GM19438 (cell line): ENCODE results near the gene RAB3D.
A peak's percentile ranks its signal among the peaks of the same experiment; 100 is the strongest.
"Not testable (repeated sequence)": the region's sequence is repeated elsewhere in the genome, so short reads cannot be mapped to it uniquely, and the experiment has no call there.

Experiments used
- ATAC-seq: cut with Tn5 transposase; IDR thresholded peaks from one replicate; pipeline ENCODE4 v1.9.1; 2021; ENCODE audit warnings: low read depth; ENCODE audit not compliant: unreplicated experiment

Gene RAB3D

DNA sequence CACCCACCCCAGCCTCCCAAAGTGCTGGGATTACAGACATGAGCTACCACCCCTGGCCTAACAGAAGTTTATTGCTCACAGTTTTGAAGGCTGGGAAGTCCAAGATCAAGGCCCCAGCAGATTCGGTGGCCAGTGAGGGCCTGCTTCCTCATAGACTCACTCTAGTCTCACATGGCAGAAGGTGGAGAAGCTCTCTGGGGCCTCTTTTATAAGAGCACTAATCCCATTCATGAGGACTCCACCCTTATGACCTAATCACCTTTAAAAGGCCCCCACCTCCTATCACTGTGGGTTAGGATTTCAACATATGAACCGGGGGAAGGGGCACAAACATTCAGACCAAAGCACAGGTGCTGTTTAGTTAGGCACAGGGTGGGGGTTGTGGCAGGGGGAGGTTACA, 28.1 kb upstream of the RAB3D start:
- ATAC-seq = no peak

- ATAC-seq = no peak
These were observed 26.2 kb upstream of the RAB3D start for GRCh38 chr19:11365557-11366117.

DNA sequence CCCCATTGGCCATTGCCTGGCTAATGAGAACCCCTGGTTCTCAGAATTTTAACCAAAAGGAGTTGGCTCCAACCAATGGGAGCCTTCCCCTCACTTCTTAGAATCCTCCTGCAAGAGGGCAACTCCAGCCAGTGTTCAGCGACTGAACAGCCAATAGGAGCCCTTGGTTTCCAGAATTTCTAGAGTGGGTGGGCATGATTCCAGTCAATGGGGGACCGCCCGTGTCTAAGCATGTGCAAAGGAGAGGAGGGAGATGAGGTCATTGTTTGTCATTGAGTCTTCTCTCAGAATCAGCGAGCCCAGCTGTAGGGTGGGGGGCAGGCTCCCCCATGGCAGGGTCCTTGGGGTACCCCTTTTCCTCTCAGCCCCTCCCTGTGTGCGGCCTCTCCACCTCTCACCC, 25.5 kb upstream of the RAB3D start:
- no peak for ATAC-seq

DNA sequence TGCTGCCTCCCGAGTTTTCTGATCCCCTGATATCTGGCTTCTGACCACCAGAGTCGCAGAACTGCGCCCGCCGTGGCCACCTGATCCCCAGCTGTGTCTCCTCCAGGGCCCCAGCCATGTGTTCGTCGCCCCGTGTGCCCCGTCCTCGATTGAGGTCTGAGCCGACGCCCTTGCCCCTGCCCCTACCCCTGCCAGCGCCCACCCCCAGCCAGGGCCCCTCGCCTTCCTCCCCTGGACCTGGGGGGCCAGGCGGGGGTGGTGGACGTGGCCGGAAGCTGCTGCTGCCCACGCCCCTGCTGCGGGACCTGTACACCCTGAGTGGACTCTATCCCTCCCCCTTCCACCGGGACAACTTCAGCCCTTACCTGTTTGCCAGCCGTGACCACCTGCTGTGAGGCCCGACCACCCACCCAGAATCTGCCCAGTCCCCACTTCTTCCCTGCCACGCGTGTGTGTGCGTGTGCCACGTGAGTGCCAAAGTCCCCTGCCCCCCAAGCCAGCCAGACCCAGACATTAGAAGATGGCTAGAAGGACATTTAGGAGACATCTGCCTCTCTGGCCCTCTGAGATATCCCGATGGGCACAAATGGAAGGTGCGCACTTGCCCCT, 24.9 kb upstream of the RAB3D start:
- no peak for ATAC-seq

DNA sequence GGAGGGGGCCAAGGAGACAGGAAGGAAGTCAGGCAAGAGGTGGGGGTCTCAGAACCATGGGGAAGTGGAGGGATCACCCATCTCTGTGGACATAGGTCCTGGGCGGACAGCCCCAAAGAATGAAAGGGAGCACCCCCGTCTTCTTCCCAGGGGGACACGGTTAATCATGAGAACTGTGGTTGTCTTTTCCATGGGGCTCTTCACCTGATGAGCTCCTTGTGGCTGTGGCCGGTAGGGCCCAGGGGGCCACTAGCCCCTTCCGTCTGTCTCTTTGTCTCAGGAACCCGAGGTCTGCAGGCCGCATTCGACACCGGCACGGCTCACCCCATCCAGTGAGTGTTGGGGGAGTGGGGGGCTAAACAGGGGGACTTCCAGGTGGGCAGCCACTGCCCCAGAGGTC, 24.4 kb upstream of the RAB3D start:
- ATAC-seq = no peak

- ATAC-seq = no peak
These were observed 22.6 kb upstream of the RAB3D start for GRCh38 chr19:11361771-11362731.

DNA sequence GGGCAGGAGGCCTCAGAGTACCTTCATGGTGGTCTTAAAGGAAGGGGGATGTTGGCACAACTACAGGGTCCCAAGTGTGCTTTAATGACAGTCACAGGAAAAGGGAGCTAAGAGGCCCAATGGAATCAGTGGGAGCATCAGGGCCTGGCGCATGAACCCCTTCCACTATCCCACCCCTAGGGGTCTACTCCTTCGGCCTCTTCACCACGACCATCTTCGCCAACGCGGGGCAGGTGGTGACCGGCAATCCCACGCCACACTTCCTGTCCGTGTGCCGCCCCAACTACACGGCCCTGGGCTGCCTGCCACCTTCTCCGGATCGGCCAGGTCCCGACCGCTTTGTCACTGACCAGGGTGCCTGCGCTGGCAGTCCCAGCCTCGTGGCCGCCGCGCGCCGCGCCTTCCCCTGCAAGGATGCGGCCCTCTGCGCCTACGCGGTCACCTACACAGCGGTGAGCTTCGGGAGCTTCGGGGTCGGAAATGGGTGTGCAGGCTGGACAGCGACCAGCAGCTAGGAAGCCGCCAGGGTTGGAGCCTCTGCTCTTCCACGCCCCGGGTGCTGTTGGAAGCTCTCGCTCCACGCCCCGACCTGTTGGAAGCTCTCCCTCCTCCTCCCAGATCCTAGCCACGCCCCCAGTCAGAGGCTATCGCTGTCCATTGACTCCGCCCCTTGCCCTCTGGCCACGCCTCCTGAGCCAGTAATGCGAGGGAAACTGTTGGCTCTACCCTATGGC, 21.7 kb upstream of the RAB3D start:
- ATAC-seq = no peak

DNA sequence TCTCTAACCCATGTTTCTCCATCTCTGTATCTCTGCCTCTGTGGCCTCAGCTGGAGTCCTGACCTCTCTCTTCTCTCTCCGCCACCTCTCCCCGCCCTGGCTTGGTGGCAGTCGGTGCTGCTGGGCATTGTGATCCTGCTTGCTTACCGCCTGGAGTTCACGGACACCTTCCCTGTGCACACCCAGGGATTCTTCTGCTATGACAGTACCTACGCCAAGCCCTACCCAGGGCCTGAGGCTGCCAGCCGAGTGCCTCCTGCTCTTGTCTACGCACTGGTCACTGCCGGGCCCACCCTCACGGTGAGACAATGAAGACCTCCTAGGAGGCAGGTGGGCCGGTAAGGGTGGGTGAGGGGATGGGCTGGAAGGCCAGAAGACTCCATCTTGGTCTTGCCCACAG, 20.0 kb upstream of the RAB3D start:
- no peak for ATAC-seq

DNA sequence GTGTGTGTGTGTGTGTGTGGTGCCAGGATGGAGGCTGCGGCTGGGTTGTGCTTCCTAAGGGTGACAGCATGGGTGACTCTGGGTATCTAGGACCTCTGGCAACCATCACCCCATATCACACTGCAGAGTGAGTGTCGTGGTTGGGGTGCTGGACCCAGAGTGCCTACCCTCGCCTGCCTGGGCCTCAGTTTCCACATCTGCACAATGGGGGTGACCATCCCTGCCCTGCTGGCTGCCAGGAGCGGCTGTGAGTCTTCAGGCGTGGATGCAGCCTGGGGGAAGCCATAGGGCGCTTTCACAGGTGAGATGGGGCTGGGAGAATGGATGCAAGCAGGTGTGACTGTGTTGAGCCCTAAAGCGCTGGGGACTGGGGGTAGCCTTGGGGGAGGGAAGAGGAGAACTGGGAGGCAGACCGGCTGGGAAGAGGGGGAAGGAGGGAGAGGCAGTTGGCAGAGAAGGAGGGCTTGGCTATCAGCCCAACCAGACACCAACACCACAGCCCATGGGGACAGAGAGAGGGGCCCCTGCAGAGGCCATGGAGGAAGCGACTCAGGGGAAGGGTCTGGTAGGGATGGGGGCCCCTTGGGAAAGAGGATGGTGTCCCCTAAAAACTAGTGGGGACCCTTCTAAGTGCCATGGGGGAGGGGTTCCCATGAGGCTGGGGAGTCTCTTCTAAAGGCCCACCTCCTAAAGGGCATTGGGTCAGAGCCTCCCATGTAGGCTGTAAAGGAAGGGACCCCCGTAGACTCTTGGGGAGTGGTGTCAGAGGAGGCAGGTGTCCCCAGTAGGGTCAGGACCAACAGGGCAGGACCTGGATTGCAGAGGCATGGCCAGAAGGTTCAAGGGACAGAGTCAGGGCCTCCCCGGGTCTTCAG, 17.5 kb upstream of the RAB3D start:
- no peak for ATAC-seq

- no peak for ATAC-seq
These were observed 16.6 kb upstream of the RAB3D start for GRCh38 chr19:11356074-11356397.

DNA sequence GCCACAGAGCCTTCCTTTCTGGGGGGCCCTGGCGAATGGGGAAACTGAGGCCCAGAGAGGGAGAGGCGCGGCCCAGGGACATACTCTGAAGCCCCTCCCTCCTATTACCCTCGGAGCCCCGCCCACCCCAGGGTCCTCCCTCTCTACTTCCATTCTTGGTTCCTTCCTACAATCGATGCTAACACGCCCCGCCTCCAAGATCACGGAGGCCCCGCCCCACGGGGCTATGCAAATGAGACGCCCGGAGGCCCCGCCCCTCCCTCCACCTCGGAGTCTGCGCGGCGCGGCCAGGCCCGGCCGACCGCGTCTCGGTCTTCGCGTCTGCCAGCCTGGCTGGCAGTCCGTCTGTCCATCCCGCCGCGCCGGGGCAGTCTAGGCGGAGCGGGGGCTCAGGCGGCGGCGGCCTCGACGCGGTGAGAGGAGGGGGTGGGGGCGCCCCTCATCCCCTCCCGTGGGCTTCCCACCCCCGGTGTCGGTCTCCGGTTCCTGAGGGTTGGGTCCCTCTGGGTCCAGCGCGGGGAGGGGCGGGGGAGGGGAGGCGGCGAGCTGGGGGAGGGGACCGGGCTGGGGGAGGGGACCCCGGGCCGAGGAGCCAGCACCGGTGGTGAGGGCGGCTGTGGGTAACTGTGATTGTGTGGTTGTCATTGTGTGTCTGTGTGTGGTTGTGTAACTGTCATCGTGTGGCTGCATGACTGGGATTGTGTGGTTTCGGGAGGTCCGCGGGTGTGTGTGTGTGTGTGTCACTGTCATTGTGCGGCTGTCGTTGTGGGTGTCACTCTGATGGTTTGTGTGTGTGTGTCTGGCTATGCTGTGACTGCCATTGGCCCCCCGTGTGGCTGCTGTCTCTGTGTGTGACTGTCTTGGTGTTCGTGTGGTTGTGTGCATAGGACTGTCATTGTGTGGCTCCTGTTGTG, 16.0 kb upstream of the RAB3D start, which contains the start of gene PLPPR2:
PLPPR2 (plus strand) TSS at position 273 of the 914 bp plus-strand sequence. CDS start 2,242 bp downstream, outside the sequence.
- peak; percentile 83 for ATAC-seq

- not testable (repeated sequence) for ATAC-seq
These were observed 14.6 kb upstream of the RAB3D start for GRCh38 chr19:11354102-11354501.

DNA sequence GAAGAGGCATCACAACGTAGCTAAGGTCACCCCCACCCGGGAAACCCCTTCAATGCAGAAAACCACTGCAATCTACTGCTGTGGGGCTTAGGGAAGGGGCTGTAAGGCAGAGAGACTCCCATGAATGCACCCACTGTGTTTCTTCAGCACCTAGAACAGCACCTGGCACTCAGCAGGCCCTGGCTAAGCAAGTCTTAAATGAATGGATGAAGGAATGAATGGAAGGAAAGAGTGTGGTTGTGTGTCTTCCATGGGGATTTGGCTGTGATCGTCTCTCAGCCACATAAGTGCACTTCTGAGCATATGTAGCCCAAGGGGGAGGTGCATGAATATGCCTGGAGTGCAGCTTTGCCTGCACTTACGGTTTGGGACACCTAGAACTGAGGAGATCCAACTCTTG, 9.7 kb upstream of the RAB3D start:
- no peak for ATAC-seq

DNA sequence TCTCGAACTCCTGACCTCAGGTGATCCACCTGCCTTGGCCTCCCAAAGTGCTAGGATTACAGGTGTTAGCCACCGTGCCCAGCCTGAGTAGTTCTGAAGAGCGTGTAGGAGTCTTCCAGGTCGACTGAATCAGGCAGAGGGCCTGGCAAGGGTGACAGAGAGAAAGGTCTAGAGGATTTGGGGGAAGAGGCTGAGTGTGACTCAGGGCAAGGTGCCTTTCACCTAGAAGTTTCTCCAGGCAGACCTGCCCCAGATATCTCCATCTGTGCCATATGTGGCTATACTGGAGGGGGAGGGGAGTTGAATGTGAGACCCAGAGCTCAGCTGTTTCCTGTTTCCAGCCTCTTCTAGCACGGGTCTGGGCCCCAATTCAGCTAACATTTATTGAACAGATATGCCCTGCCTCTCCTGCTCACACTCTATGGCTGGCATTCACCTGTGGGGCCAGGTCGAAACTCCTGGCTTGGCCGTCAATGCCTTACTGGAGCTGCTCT, 8.1 kb upstream of the RAB3D start:
- ATAC-seq = no peak

- peak; percentile 80 for ATAC-seq
These were observed 6.9 kb upstream of the RAB3D start, which contains the start of the genes CCDC159 and TMEM205 for GRCh38 chr19:11346104-11346940. TSS of gene CCDC159 (plus strand) at chr19:11346519. CDS start at chr19:11346607, 88 bp downstream. TSS of gene TMEM205 (minus strand) at chr19:11346268. CDS start at chr19:11345619, 649 bp downstream.

- no peak for ATAC-seq
These were observed 5.8 kb upstream of the RAB3D start for GRCh38 chr19:11345122-11345803.

- no peak for ATAC-seq
These were observed 3.0 kb upstream of the RAB3D start for GRCh38 chr19:11342429-11342828.
